Measurements from ENCODE around the gene CD109.
"Not testable (repeated sequence)": the region's sequence is repeated elsewhere in the genome, so short reads cannot be mapped to it uniquely, and the experiment has no call there.

Gene CD109

GRCh38 chr6:73797861-73798260 lies 101.9 kb downstream of the CD109 start:
- DNase-seq, result no peak

GRCh38 chr6:73798592-73798991 lies 102.6 kb downstream of the CD109 start:
- DNase-seq, result no peak

- DNase-seq, result no peak
These were observed 105.0 kb downstream of the CD109 start for GRCh38 chr6:73800997-73801396.

- no peak for DNase-seq
These were observed 105.8 kb downstream of the CD109 start for GRCh38 chr6:73801652-73802268.

- DNase-seq, result no peak
These were observed 106.4 kb downstream of the CD109 start for GRCh38 chr6:73802366-73802765.

GRCh38 chr6:73803562-73804241 lies 107.7 kb downstream of the CD109 start:
- no peak for DNase-seq

- not testable (repeated sequence) for DNase-seq
These were observed 109.2 kb downstream of the CD109 start for GRCh38 chr6:73805221-73805620.

GRCh38 chr6:73805982-73806381 lies 110.0 kb downstream of the CD109 start:
- DNase-seq, result not testable (repeated sequence)

- no peak for DNase-seq
These were observed 115.7 kb downstream of the CD109 start for GRCh38 chr6:73811706-73812105.

- DNase-seq, result no peak
These were observed 121.2 kb downstream of the CD109 start for GRCh38 chr6:73817253-73817652.

GRCh38 chr6:73823046-73823735 lies 127.2 kb downstream of the CD109 start:
- DNase-seq, result no peak

GRCh38 chr6:73823832-73824231 lies 127.8 kb downstream of the CD109 start:
- DNase-seq, result no peak

- DNase-seq, result no peak
These were observed 130.6 kb downstream of the CD109 start for GRCh38 chr6:73826571-73826970.

GRCh38 chr6:73830119-73830518 lies 134.1 kb downstream of the CD109 start:
- DNase-seq, result no peak

GRCh38 chr6:73832313-73832712 lies 136.3 kb downstream of the CD109 start:
- no peak for DNase-seq

- DNase-seq, result not testable (repeated sequence)
These were observed 148.7 kb downstream of the CD109 start for GRCh38 chr6:73844696-73845095.

- DNase-seq, result not testable (repeated sequence)
These were observed 155.0 kb downstream of the CD109 start for GRCh38 chr6:73851048-73851447.

GRCh38 chr6:73854998-73855718 lies 159.2 kb downstream of the CD109 start:
- DNase-seq, result no peak

GRCh38 chr6:73857341-73857890 lies 161.4 kb downstream of the CD109 start:
- DNase-seq, result no peak

- DNase-seq, result no peak
These were observed 162.4 kb downstream of the CD109 start for GRCh38 chr6:73858376-73858775.

GRCh38 chr6:73860303-73860702 lies 164.3 kb downstream of the CD109 start:
- no peak for DNase-seq

GRCh38 chr6:73866305-73866704 lies 170.3 kb downstream of the CD109 start:
- DNase-seq, result no peak

GRCh38 chr6:73867411-73867810 lies 171.4 kb downstream of the CD109 start:
- no peak for DNase-seq
